WTC11 (cell line): ENCODE data around the gene FAM89B. TPM values are rescaled to one million over a fixed set of nuclear protein-coding genes. Genes with fewer than 3 reads are reported as not detected.
A peak's percentile ranks its signal among the peaks of the same experiment; 100 is the strongest.

Experiments
- ATAC-seq: fragments of 200-7000 bp; cut with Tn5 transposase; 2 replicates; pipeline ENCODE4 v1.10.0; 2021; ENCODE audit warnings: mild to moderate bottlenecking, moderate library complexity
- CTCF ChIA-PET: fragments of 300-600 bp; sonication (Branson Sonifier 250); formaldehyde crosslinking; loops from one replicate; lab custom pipeline; 2021; ENCODE audit warnings: antibody characterized with exemption; lab: Charles Lee
- POLR2A ChIA-PET: fragments of 350-600 bp; sonication (Branson Sonifier 250); formaldehyde crosslinking; loops from one replicate; lab custom pipeline; 2021; ENCODE audit warnings: antibody characterized with exemption; lab: Charles Lee
- DNase-seq: peaks from one replicate; pipeline ENCODE4 v3.0.0; 2021; ENCODE audit warnings: low spot score
- H3K27ac Mint-ChIP-seq: 2 replicates; pipeline ENCODE4 v1.8.0; 2021; ENCODE audit warnings: mixed read lengths
- H3K27me3 Mint-ChIP-seq: 2 replicates; pipeline ENCODE4 v1.8.0; 2021; ENCODE audit warnings: low read depth, mild to moderate bottlenecking, moderate library complexity, mixed read lengths
- H3K36me3 Mint-ChIP-seq: 2 replicates; pipeline ENCODE4 v1.8.0; 2021; ENCODE audit warnings: mixed read lengths
- H3K4me1 Mint-ChIP-seq: 2 replicates; pipeline ENCODE4 v1.8.0; 2022; ENCODE audit warnings: mixed read lengths
- H3K4me3 Mint-ChIP-seq: 2 replicates; pipeline ENCODE4 v1.8.0; 2021; ENCODE audit warnings: mild to moderate bottlenecking, moderate library complexity, mixed read lengths
- H3K9me3 Mint-ChIP-seq: 2 replicates; pipeline ENCODE4 v1.8.0; 2021; ENCODE audit warnings: mixed read lengths
- ARID4B ChIP-seq: sonication (generic); formaldehyde crosslinking; IDR thresholded peaks from 2 replicates; pipeline ENCODE4 v1.8.0; 2023; ENCODE audit warnings: missing genetic modification reagents, mild to moderate bottlenecking, borderline replicate concordance
- ATF2 ChIP-seq: sonication (generic); formaldehyde crosslinking; IDR thresholded peaks from 2 replicates; pipeline ENCODE4 v1.8.1; 2022; ENCODE audit warnings: low read depth, missing genetic modification reagents, borderline replicate concordance
- KAT7 ChIP-seq: sonication (generic); formaldehyde crosslinking; IDR thresholded peaks from 2 replicates; pipeline ENCODE4 v1.8.1; 2023; ENCODE audit warnings: missing genetic modification reagents, mild to moderate bottlenecking, borderline replicate concordance
- MAX ChIP-seq: sonication (generic); formaldehyde crosslinking; IDR thresholded peaks from 2 replicates; pipeline ENCODE4 v1.8.0; 2022; ENCODE audit warnings: mild to moderate bottlenecking, missing genetic modification reagents
- MYBL2 ChIP-seq: sonication (generic); formaldehyde crosslinking; IDR thresholded peaks from 2 replicates; pipeline ENCODE4 v1.8.1; 2023; ENCODE audit warnings: mild to moderate bottlenecking, moderate library complexity, missing genetic modification reagents
- PRDM15 ChIP-seq: sonication (generic); formaldehyde crosslinking; IDR thresholded peaks from 2 replicates; pipeline ENCODE4 v1.8.0; 2022; ENCODE audit warnings: missing genetic modification reagents
- SP1 ChIP-seq: sonication (generic); formaldehyde crosslinking; conservative IDR thresholded peaks from 2 replicates; pipeline ENCODE4 v1.8.1; 2022; ENCODE audit warnings: missing genetic modification reagents
- ZNF232 ChIP-seq: sonication (generic); formaldehyde crosslinking; IDR thresholded peaks from 2 replicates; pipeline ENCODE4 v1.8.0; 2022; ENCODE audit warnings: mild to moderate bottlenecking, missing genetic modification reagents
- ZNF671 ChIP-seq: fragments of 250-450 bp; sonication (Bioruptor Pico); IDR thresholded peaks from 2 replicates; pipeline ENCODE4 v1.8.0; 2021; ENCODE audit warnings: mild to moderate bottlenecking
- total RNA-seq: library from RNA; stranded (reverse); gene quantifications from 3 replicates; pipeline ENCODE4 v1.2.3, GENCODE V29; 2021

Gene FAM89B
- total RNA-seq, 1 experiment from 2014 or later, result 13.3 TPM

GRCh38 chr11:65559951-65560537, 12.3 kb upstream of the FAM89B start:
- Mint-ChIP-seq H3K9me3 (no peaks in the 10 kb centered on the region), H3K27ac (0 out of 2 replicates have a peak overlapping the region, but pooled peaks have one; percentile 1), H3K27me3 (peaks cover 53% of the 10 kb centered on the region), H3K4me3 (peak overlapping the region; percentile 17), H3K36me3 (no peaks in the 10 kb centered on the region)
- ATAC-seq, result no peak
- TF ChIP-seq ATF2, result no peak
- TF ChIP-seq PRDM15 (CRISPR knock-in tag), result no peak
- TF ChIP-seq ZNF232 (CRISPR knock-in tag), result no peak
- TF ChIP-seq KAT7 (CRISPR knock-in tag), result no peak
- TF ChIP-seq, all 79 proteins: peak for 0
- CTCF ChIA-PET, result interaction anchor here (1.0 to 9.1 kb wide), 10 partner anchors 8 to 93 kb away, joined by 3 to 110 read pairs (median 21); partner anchors contain the start of genes FAM89B, KCNK7, PCNX3 and ZNRD2
- POLR2A ChIA-PET, result interaction anchor here (0.6 to 1.4 kb wide), 5 partner anchors 8 to 63 kb away, joined by 3 to 10 read pairs (median 4); partner anchors contain the start of genes FAM89B and ZNRD2
- H3K4me1 Mint-ChIP-seq, result peaks cover 41% of the 10 kb centered on the region
- no peak for DNase-seq

- TF ChIP-seq PRDM15 (CRISPR knock-in tag) (peak; percentile 97), ARID4B (CRISPR knock-in tag) (no peak), MAX (CRISPR knock-in tag) (peak; percentile 18; the same call in 1 of the 2 replicates), MYBL2 (CRISPR knock-in tag) (no peak), ZNF671 (CRISPR knock-in tag) (no peak), SP1 (no peak)
- ChIA-PET CTCF (interaction anchor here (0.6 to 9.1 kb wide), 17 partner anchors 9 to 285 kb away, joined by 3 to 110 read pairs (median 5); partner anchors contain the start of genes EHBP1L1, FAM89B, KCNK7 and PCNX3), POLR2A (interaction anchor here (0.5 to 1.5 kb wide), 10 partner anchors 8 to 100 kb away, joined by 3 to 10 read pairs (median 4); partner anchors contain the start of genes EHBP1L1, FAM89B and ZNRD2)
- Mint-ChIP-seq H3K9me3 (no peaks in the 10 kb centered on the region), H3K36me3 (no peaks in the 10 kb centered on the region), H3K27ac (0 out of 2 replicates have a peak overlapping the region, but pooled peaks have one; percentile 2), H3K4me3 (peak overlapping the region; percentile 17), H3K4me1 (peaks cover 35% of the 10 kb centered on the region), H3K27me3 (peaks cover 47% of the 10 kb centered on the region)
- ATAC-seq, result peak; percentile 75
- DNase-seq, result peak; percentile 77
These were observed 11.6 kb upstream of the FAM89B start for GRCh38 chr11:65560555-65561418.
